Measurements from ENCODE around the gene TSHZ1.
"Not testable (repeated sequence)": the region's sequence is repeated elsewhere in the genome, so short reads cannot be mapped to it uniquely, and the experiment has no call there.

TSHZ1 gene

DNA sequence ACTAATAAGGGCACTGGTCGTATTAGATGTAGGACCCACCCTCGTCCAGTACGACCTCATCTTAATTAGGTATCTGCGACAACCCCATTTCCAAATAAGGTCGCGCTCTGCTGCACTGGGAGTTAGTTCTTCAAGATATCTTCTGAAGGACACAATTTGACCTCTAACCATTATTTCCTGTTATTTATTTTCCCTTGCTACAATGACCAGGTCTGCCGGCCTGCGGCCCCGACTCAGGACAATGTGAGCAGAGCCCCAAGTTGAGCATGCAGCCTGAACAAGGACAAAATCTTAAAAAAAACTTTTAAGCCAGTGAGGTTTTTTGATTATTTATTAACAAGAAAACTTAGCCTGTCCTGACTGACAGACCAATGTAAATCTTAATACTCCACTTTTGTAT, 109.3 kb downstream of the TSHZ1 start:
- DNase-seq: no peak

- no peak for DNase-seq
Measured at GRCh38 chr18:75320506-75320905, 109.9 kb downstream of the TSHZ1 start.

DNA sequence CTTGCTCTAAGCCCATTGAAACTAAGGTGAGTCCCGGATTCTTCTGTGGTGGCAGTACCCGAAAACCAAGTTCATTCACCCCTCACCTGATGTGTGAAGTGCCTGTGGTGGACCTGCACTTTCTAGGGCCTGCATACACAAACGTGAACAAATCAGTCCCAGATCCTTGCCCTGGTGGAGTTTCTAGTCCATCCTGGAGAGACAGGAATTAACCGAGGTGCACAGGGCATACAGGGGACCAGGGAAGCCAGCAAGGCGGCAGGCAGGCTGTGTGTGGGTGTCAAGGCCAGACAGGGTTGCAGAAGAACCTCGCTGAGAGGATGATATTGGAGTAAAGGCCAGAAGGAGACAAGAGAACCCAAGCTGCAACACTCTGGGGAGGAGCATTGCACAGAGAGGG, 110.8 kb downstream of the TSHZ1 start:
- no peak for DNase-seq

GRCh38 chr18:75322206-75322605, 111.6 kb downstream of the TSHZ1 start:
- no peak for DNase-seq

DNA sequence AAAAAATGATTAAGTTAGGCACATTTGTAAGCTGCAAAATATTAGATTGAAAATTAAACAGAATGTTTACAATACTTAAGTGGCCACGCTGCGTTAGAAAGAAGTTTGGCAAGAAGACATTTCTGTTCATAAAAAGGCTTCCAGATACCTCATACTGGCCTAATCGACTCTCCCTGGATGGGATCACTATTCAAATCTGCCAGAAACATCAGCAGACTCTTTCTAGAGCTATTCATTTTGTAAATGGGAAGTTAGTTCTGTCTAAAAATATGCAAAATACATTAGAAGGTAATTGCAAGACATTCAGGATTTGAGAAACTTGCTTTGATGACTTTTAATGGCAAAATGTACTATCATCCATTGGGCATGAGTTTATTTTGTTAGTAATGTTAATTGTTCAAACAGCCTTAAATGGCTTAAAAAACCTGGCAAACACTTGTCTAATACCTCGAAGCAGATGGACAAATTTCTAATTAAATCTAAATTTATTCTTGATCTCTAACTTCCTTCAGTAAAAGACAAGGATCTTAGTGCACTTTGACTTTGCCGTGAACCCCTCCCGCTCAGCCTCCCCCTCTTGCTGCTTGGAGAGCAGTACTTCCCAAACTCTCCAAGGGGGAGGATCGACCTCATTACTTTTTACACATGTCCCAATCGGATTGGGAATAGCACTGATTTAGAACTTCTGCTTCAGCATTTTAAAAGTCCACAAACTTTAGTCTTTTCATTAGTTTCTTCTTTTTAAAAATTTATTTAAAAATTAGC, 113.4 kb downstream of the TSHZ1 start:
- no peak for DNase-seq

DNA sequence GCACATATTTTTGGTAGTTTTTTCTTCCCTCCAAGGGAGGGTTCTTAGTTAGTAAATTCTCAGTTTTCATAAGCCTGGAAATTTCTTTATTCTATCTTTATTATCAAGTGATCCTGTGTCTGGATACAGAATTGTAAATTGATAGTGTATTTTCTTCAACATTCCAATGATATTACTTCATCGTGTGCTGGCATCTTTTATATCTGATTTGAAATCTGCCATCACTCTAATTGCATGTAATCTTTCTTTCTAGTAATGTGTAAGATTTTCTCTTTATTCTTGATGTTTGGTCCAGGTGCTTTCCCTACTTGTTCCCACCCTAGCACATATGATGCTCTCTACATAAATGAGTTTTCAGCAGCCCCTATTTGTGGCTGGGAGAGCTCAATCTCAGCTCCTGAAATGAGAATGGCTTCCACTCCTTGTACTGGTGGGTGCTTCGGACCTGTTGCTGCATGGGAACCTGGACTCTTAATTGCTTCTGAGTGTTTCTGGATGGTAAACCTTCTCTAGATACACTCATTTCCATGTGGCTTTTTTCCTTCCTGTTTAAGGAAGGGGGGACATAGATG, 114.2 kb downstream of the TSHZ1 start:
- no peak for DNase-seq

DNA sequence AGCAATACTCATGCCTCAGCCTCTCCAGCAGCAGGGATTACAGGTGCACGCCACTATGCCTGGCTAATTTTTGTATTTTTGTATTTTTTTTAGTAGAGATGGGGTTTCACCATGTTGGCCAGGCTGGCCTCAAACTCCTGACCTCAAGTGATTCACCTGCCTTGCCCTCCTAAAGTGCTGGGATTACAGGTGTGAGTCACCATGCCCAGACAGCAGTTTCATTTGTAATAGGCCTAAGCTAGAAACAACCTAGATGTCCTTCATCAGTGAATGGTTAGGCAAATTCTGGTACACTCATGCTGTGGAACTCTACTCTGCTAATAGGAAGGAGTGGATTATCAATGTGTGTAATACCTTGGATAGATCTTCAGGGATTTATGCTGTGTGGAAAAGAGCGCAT, 119.2 kb downstream of the TSHZ1 start:
- not testable (repeated sequence) for DNase-seq

GRCh38 chr18:75330308-75330707, 119.7 kb downstream of the TSHZ1 start:
- no peak for DNase-seq

GRCh38 chr18:75334869-75335268, 124.3 kb downstream of the TSHZ1 start:
- DNase-seq: no peak

DNA sequence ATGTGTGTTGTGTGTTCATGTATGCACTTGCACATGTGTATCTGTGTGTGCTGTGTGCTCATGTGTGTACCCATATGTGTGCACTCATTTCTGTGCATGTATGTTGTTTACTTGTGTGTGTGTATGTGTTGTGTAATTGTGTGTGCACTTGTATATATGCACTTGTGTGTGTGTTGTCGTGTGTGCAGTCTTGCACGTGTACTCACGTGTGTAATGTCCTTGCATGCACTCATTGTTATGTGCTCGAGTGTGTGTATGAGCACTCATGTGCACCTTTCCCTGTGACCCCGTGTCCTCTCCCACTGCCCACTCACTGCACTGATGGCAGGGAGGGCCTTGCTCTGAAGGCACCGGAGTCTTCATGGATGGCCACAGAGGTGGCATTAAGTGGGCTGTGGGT, 124.9 kb downstream of the TSHZ1 start:
- DNase-seq: no peak

GRCh38 chr18:75336767-75337166, 126.2 kb downstream of the TSHZ1 start:
- DNase-seq: no peak

DNA sequence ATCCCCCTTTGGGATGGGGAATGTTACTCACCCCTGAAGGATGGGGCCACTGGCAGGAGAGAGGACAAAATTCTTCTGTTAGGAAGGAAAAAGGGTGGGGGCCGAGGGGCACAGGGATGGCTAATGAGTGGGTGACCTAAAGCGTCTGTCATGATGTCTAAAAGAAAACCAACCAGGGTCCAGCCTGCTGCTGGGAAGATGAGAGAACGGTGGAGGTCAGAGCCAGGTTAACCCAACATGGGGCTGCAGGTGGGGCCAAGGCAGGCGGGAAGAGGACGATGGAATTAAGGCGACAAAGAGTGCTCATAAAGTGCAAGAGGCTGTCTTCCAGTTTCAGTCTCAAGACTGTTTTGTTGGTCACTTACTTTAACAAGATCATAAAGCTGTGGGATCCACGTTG, 126.8 kb downstream of the TSHZ1 start:
- DNase-seq: no peak

- DNase-seq: no peak
Measured at GRCh38 chr18:75338631-75339030, 128.0 kb downstream of the TSHZ1 start.

Measured in EL (cell line).